Adipocyte (in vitro differentiated cells): Measurements from ENCODE around the gene NUCB1.

Experiments used
- DNase-seq: peaks from one replicate; pipeline ENCODE4 v3.0.0-alpha.2; 2015; ENCODE audit warnings: low read depth
- H3K27me3 ChIP-seq: replicated peaks from 2 replicates; pipeline ENCODE4 v1.7.0; 2013; ENCODE audit warnings: mild to moderate bottlenecking, low read length, moderate library complexity; ENCODE audit not compliant: control insufficient read depth, insufficient read depth
- H3K36me3 ChIP-seq: 2 replicates; pipeline ENCODE4 v1.7.0; 2013; ENCODE audit warnings: low read length, mild to moderate bottlenecking, moderate library complexity; ENCODE audit not compliant: control insufficient read depth, insufficient read depth, severe bottlenecking
- H3K4me1 ChIP-seq: 2 replicates; pipeline ENCODE4 v1.7.0; 2013; ENCODE audit warnings: mild to moderate bottlenecking, low read length, moderate library complexity; ENCODE audit not compliant: control insufficient read depth, insufficient read depth
- H3K4me3 ChIP-seq: 2 replicates; pipeline ENCODE4 v1.7.0; 2013; ENCODE audit warnings: mild to moderate bottlenecking, low read length, moderate library complexity
- H3K9ac ChIP-seq: 2 replicates; pipeline ENCODE4 v1.7.0; 2013; ENCODE audit warnings: mild to moderate bottlenecking, low read length, moderate library complexity
- H3K9me3 ChIP-seq: 2 replicates; pipeline ENCODE4 v1.7.0; 2013; ENCODE audit warnings: mild to moderate bottlenecking, low read length, moderate library complexity; ENCODE audit not compliant: control insufficient read depth

NUCB1 gene

GRCh38 chr19:48965806-48966540 lies 65.9 kb downstream of the NUCB1 start:
- DNase-seq: peak; percentile 80
- H3K27me3 ChIP-seq: no peaks in the 10 kb centered on the region
- peak overlapping the region; percentile 95 for H3K9ac ChIP-seq
- peaks cover 47% of the 10 kb centered on the region for H3K36me3 ChIP-seq
- H3K4me1 ChIP-seq: peaks cover 61% of the 10 kb centered on the region
- H3K4me3 ChIP-seq: peak overlapping the region; percentile 91
- no peaks in the 10 kb centered on the region for H3K9me3 ChIP-seq

- H3K27me3 ChIP-seq: no peaks in the 10 kb centered on the region
- H3K36me3 ChIP-seq: peaks cover 47% of the 10 kb centered on the region
- no peaks in the 10 kb centered on the region for H3K9me3 ChIP-seq
- peak overlapping the region; percentile 91 for H3K4me3 ChIP-seq
- peak; percentile 45 for DNase-seq
- peaks cover 60% of the 10 kb centered on the region for H3K4me1 ChIP-seq
- peak overlapping the region; percentile 95 for H3K9ac ChIP-seq
Observed at GRCh38 chr19:48966541-48967345, 66.6 kb downstream of the NUCB1 start.

- peak; percentile 74 for DNase-seq
- H3K4me1 ChIP-seq: peaks cover 52% of the 10 kb centered on the region
Observed at GRCh38 chr19:48967346-48968178, 67.5 kb downstream of the NUCB1 start.

GRCh38 chr19:48968179-48968661 lies 68.1 kb downstream of the NUCB1 start:
- H3K27me3 ChIP-seq: no peaks in the 10 kb centered on the region
- peak overlapping the region; percentile 95 for H3K9ac ChIP-seq
- peak; percentile 66 for DNase-seq
- H3K36me3 ChIP-seq: peaks cover 60% of the 10 kb centered on the region
- no peaks in the 10 kb centered on the region for H3K9me3 ChIP-seq
- H3K4me1 ChIP-seq: peaks cover 50% of the 10 kb centered on the region
- H3K4me3 ChIP-seq: peak overlapping the region; percentile 91

More at GRCh38 chr19:48967346-48968178, 67.5 kb downstream of the NUCB1 start:
- Histone ChIP-seq H3K4me3 (peak overlapping the region; percentile 91), H3K27me3 (no peaks in the 10 kb centered on the region), H3K36me3 (peaks cover 53% of the 10 kb centered on the region), H3K9ac (peak overlapping the region; percentile 95), H3K9me3 (no peaks in the 10 kb centered on the region)

GRCh38 chr19:48968813-48969218 lies 68.7 kb downstream of the NUCB1 start:
- Histone ChIP-seq H3K9me3 (no peaks in the 10 kb centered on the region), H3K9ac (peak overlapping the region; percentile 95), H3K4me3 (peak overlapping the region; percentile 26), H3K27me3 (no peaks in the 10 kb centered on the region), H3K36me3 (peaks cover 65% of the 10 kb centered on the region), H3K4me1 (peaks cover 44% of the 10 kb centered on the region)
- DNase-seq: no peak

GRCh38 chr19:48969276-48970138 lies 69.4 kb downstream of the NUCB1 start:
- Histone ChIP-seq H3K9ac (no peak overlapping the region), H3K4me1 (peaks cover 37% of the 10 kb centered on the region), H3K9me3 (no peaks in the 10 kb centered on the region), H3K36me3 (peaks cover 72% of the 10 kb centered on the region), H3K27me3 (no peaks in the 10 kb centered on the region), H3K4me3 (no peak overlapping the region)
- peak; percentile 34 for DNase-seq

GRCh38 chr19:48970139-48970766 lies 70.1 kb downstream of the NUCB1 start:
- Histone ChIP-seq H3K4me1 (peaks cover 34% of the 10 kb centered on the region), H3K9me3 (no peaks in the 10 kb centered on the region), H3K4me3 (no peak overlapping the region), H3K36me3 (peaks cover 79% of the 10 kb centered on the region), H3K9ac (no peak overlapping the region), H3K27me3 (no peaks in the 10 kb centered on the region)
- DNase-seq: no peak

GRCh38 chr19:48970923-48971395 lies 70.8 kb downstream of the NUCB1 start:
- peak; percentile 89 for DNase-seq
- no peaks in the 10 kb centered on the region for H3K27me3 ChIP-seq
- no peak overlapping the region for H3K4me3 ChIP-seq
- peaks cover 84% of the 10 kb centered on the region for H3K36me3 ChIP-seq
- H3K9ac ChIP-seq: no peak overlapping the region
- no peaks in the 10 kb centered on the region for H3K9me3 ChIP-seq
- peaks cover 34% of the 10 kb centered on the region for H3K4me1 ChIP-seq
